OCI-LY7 (cell line): Measurements from ENCODE around the gene ATP1B1. TPM values are rescaled to one million over a fixed set of nuclear protein-coding genes. Genes with fewer than 3 reads are reported as not detected.

Source experiments
- BruUV-seq: library from RNA; stranded (reverse); fragments of 400-500 nt; replicated peaks from 2 replicates; lab custom pipeline; 2021; lab: Mats Ljungman, UMichigan
- CTCF ChIA-PET: fragments of 300-600 bp; sonication (Branson Sonifier 250); formaldehyde crosslinking; loops from one replicate; lab custom pipeline; 2022; ENCODE audit warnings: antibody characterized with exemption; ENCODE audit not compliant: unreplicated experiment; lab: Charles Lee
- POLR2A ChIA-PET: fragments of 300-600 bp; sonication (Branson Sonifier 250); formaldehyde crosslinking; loops from one replicate; lab custom pipeline; 2022; ENCODE audit warnings: antibody characterized with exemption; lab: Charles Lee
- DNase-seq: peaks from one replicate; pipeline ENCODE4 v3.0.0-alpha.2; 2015; ENCODE audit warnings: low spot score
- H2AFZ ChIP-seq: fragments of 200-600 bp; sonication (generic), shearing (Covaris generic); 2 replicates; pipeline ENCODE4 v1.6.1; 2014; ENCODE audit warnings: mild to moderate bottlenecking, antibody characterized with exemption, low read length, moderate library complexity
- H3K27ac ChIP-seq: fragments of 200-600 bp; sonication (generic); 2 replicates; pipeline ENCODE4 v1.5.1; 2014; ENCODE audit warnings: mixed run types, low read depth, mild to moderate bottlenecking, moderate library complexity, low read length, inconsistent platforms; ENCODE audit not compliant: poor library complexity, severe bottlenecking
- H3K36me3 ChIP-seq: fragments of 200-600 bp; sonication (generic); 2 replicates; pipeline ENCODE4 v1.6.1; 2014; ENCODE audit warnings: mild to moderate bottlenecking, antibody characterized with exemption, low read length, moderate library complexity, mixed read lengths; ENCODE audit not compliant: insufficient read depth
- H3K4me1 ChIP-seq: fragments of 200-600 bp; sonication (generic); 2 replicates; pipeline ENCODE4 v1.5.1; 2014; ENCODE audit warnings: mild to moderate bottlenecking, low read length; ENCODE audit not compliant: insufficient read depth, poor library complexity, severe bottlenecking
- H3K4me2 ChIP-seq: fragments of 200-600 bp; sonication (generic); 2 replicates; pipeline ENCODE4 v1.6.1; 2014; ENCODE audit warnings: mild to moderate bottlenecking, low read length
- H3K4me3 ChIP-seq: fragments of 200-600 bp; sonication (generic); 2 replicates; pipeline ENCODE4 v1.5.1; 2014; ENCODE audit warnings: mild to moderate bottlenecking, low read depth, low read length; ENCODE audit not compliant: poor library complexity, severe bottlenecking
- H3K79me2 ChIP-seq: fragments of 200-600 bp; sonication (generic); 2 replicates; pipeline ENCODE4 v1.6.1; 2016; ENCODE audit warnings: low read depth, mild to moderate bottlenecking, low read length, moderate library complexity, mixed read lengths; ENCODE audit not compliant: insufficient read depth
- H3K9me2 ChIP-seq: fragments of 200-600 bp; sonication (generic); 2 replicates; pipeline ENCODE4 v1.6.1; 2016; ENCODE audit warnings: mild to moderate bottlenecking, low read length, mixed read lengths; ENCODE audit not compliant: insufficient read depth
- H3K9me3 ChIP-seq: fragments of 200-600 bp; sonication (generic); 2 replicates; pipeline ENCODE4 v1.6.1; 2014; ENCODE audit warnings: mild to moderate bottlenecking, mixed run types, low read length, mixed read lengths
- H4K20me1 ChIP-seq: fragments of 200-600 bp; sonication (generic); 2 replicates; pipeline ENCODE4 v1.6.1; 2014; ENCODE audit warnings: mild to moderate bottlenecking, antibody characterized with exemption, low read length, moderate library complexity, mixed read lengths; ENCODE audit not compliant: insufficient read depth
- CTCF ChIP-seq: fragments of 200-600 bp; sonication (generic); conservative IDR thresholded peaks from 2 replicates; pipeline ENCODE4 v1.5.1; 2014; ENCODE audit warnings: mild to moderate bottlenecking, antibody characterized with exemption, low read length, moderate library complexity, mixed read lengths
- EZH2phosphoT487 ChIP-seq: fragments of 200-600 bp; sonication (generic); IDR thresholded peaks from 2 replicates; pipeline ENCODE4 v1.6.1; 2018; ENCODE audit warnings: low read depth, borderline replicate concordance, mild to moderate bottlenecking, mixed run types, antibody characterized with exemption, low read length, moderate library complexity, mixed read lengths
- intact Hi-C: fragments of 100-400 bp; cut with micrococcal nuclease; formaldehyde crosslinking; loops from one replicate; pipeline ENCODE4 v1.10.0; 2022; ENCODE audit not compliant: unreplicated experiment
- total RNA-seq, 2 experiments: library from RNA; depleted of rRNA in 1 of 2; stranded (reverse); fragments of >200 nt in 1 of 2; shearing (Covaris generic) in 1 of 2; gene quantifications; 2 replicates each; pipeline ENCODE4 v1.2.3, GENCODE V29; 2014 to 2022

Gene ATP1B1
- total RNA-seq, 2 experiments from 2014 or later, result 17.5 to 22.5 TPM

- Histone ChIP-seq H4K20me1 (0 out of 2 replicates have a peak, but pooled peaks cover 9% of the 10 kb centered on the region), H3K4me1 (peaks cover 26% of the 10 kb centered on the region), H3K79me2 (peaks cover 5% of the 10 kb centered on the region; the same call in 1 of the 2 replicates), H3K27ac (no peak overlapping the region), H3K4me3 (no peak overlapping the region), H3K4me2 (no peak overlapping the region), H3K36me3 (peaks cover 86% of the 10 kb centered on the region), H3K9me2 (no peaks in the 10 kb centered on the region), H3K9me3 (peaks cover 6% of the 10 kb centered on the region; the same call in 1 of the 2 replicates), H2AFZ (no peak overlapping the region)
- no peak for DNase-seq
- CTCF ChIA-PET, result interaction anchor here (1.0 kb wide), 1 partner anchor 10 kb away, joined by 3 read pairs; no protein-coding TSS in a partner anchor
- TF ChIP-seq EZH2phosphoT487, result no peak
- no peak for TF ChIP-seq CTCF
- intact Hi-C loops, result no loop called here
- no TSS peak for BruUV-seq
- POLR2A ChIA-PET, result no interaction called here
Measured at GRCh38 chr1:169118227-169118626, 11.7 kb downstream of the ATP1B1 start.

GRCh38 chr1:169119405-169119804 is 12.9 kb downstream of the ATP1B1 start:
- Histone ChIP-seq H3K79me2 (peaks cover 3% of the 10 kb centered on the region; the same call in 1 of the 2 replicates), H4K20me1 (0 out of 2 replicates have a peak, but pooled peaks cover 9% of the 10 kb centered on the region), H2AFZ (no peak overlapping the region), H3K9me2 (no peaks in the 10 kb centered on the region), H3K27ac (no peak overlapping the region), H3K4me2 (no peak overlapping the region), H3K36me3 (peaks cover 82% of the 10 kb centered on the region), H3K4me1 (peaks cover 15% of the 10 kb centered on the region), H3K4me3 (no peak overlapping the region), H3K9me3 (peaks cover 3% of the 10 kb centered on the region; the same call in 1 of the 2 replicates)
- POLR2A ChIA-PET, result interaction anchor here (2.8 kb wide), 1 partner anchor 10 kb away, joined by 17 read pairs; no protein-coding TSS in a partner anchor
- DNase-seq, result no peak
- no TSS peak for BruUV-seq
- intact Hi-C loops, result no loop called here
- no peak for TF ChIP-seq EZH2phosphoT487
- TF ChIP-seq CTCF, result no peak
- CTCF ChIA-PET, result interaction anchor here (1.0 kb wide), 1 partner anchor 11 kb away, joined by 3 read pairs; no protein-coding TSS in a partner anchor

GRCh38 chr1:169120066-169120465 is 13.6 kb downstream of the ATP1B1 start:
- intact Hi-C loops, result no loop called here
- ChIA-PET CTCF (no interaction called here), POLR2A (interaction anchor here (2.8 kb wide), 1 partner anchor 11 kb away, joined by 17 read pairs; no protein-coding TSS in a partner anchor)
- no peak overlapping the region for H3K4me3 ChIP-seq
- H3K9me3 ChIP-seq, result no peaks in the 10 kb centered on the region
- H3K9me2 ChIP-seq, result no peaks in the 10 kb centered on the region
- peaks cover 14% of the 10 kb centered on the region for H3K4me1 ChIP-seq
- no peak for DNase-seq
- H3K4me2 ChIP-seq, result no peak overlapping the region
- H3K36me3 ChIP-seq, result peaks cover 82% of the 10 kb centered on the region
- H3K27ac ChIP-seq, result no peak overlapping the region
- BruUV-seq, result no TSS peak
- no peak overlapping the region for H2AFZ ChIP-seq
- no peaks in the 10 kb centered on the region; the same call in 1 of the 2 replicates for H3K79me2 ChIP-seq
- 0 out of 2 replicates have a peak, but pooled peaks cover 9% of the 10 kb centered on the region for H4K20me1 ChIP-seq
- TF ChIP-seq CTCF (no peak), EZH2phosphoT487 (no peak)
